GM19324 (cell line): ENCODE measurements around the gene GBF1.
"Not testable (repeated sequence)": the region's sequence is repeated elsewhere in the genome, so short reads cannot be mapped to it uniquely, and the experiment has no call there.

Experiments
- ATAC-seq: cut with Tn5 transposase; IDR thresholded peaks from one replicate; pipeline ENCODE4 v1.9.1; 2021; ENCODE audit warnings: mild to moderate bottlenecking, moderate library complexity; ENCODE audit not compliant: unreplicated experiment, low FRiP score

The GBF1 gene

DNA sequence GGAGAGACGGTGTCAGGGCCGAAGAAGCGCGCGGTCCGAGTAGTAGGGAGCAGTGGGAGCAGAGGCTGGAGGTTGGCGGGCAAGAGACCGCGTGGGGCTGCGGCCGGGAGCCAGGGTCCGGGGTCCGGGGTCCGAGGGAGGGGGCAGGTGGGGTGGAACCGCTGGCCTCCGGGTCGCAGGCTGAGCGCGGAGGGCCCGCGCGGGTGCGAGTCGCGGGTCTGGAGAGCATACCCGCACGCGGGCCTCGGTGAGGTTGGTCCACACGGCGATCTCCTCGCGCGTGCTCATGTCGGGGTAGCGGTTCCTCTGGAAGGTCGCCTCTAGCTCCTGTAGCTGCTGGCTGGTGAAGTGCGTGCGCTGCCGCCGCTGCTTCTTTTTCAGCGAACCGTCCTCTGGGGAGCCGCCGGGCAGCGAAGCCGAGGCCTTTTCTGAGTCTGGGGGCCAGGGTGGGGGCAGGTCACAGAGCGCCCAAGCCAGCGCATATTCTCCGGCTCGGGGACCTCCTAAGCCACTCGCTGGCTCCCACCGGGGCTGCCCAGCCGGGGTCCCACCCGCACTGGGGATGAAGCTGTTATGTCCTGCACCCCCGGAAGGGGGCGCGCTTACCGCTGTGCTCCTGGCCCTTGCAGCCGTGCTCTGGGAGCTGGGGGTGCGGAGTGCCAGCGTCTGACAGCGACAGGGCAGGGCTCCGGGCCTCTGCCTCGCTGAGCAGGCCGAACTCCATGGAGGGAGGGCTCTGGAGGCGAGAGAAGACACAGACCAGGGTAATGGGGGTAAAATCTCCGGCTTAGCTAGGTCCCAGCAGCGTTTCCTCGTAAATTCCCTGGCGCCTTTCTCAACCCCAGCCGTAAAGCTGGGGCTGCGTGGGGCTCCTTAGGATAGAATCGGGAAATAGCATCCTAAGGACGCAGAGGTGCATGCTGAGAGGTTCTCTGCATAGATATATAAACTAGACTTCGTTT is 13.7 kb upstream of the GBF1 start:
- no peak for ATAC-seq

DNA sequence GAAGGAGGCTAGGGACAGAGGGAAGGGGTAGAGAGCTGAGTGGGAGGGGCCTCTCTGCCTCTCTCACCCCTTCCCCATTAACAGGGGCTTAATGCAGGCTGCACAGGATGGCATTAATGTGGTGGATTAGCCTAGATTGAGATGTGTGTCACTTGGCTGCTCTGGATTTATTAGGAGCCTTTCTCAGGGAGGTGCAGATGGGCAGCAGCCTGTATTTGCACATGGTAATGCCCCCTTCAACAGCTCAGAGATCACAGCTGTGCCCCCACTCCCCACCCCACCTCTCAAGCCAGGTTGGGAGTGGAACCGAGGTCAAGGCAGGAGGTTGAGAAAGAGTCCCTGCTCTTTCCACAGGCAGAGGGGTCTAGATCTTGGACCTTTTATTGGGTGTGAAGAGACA is 11.3 kb upstream of the GBF1 start:
- no peak for ATAC-seq

DNA sequence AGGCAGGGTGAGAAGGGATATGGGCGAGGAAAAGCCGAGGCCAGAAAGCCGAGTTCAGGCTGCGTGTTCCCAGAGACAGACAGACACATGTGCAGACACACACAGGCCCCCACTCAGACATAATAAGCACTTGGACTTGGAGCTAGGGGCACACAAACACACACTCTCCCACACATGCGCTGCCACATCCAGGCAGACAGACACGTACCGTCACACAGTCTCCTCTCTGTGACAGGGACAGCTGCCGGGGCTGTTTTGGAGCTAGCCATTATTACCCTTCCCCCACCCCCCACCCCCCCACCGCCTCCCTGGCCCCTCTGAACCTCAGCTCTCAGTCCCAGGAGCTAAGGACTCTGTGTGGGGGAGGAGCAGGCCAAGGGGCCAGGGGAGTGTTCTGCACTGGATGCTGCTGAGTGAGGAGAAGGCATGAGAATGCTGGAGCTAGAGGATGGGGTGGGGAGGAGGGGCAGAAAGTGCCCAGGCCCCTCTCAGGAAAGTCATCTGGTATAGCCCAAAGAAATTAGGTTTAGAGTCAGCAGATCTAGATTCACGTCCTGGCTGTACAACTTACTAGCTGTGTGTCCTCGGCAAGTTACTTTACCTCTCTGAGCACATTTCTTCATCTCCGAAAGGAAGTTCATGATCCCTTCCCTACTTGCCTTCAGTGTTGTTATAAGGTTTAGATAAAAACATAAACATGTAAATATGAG is 10.3 kb upstream of the GBF1 start:
- no peak for ATAC-seq

DNA sequence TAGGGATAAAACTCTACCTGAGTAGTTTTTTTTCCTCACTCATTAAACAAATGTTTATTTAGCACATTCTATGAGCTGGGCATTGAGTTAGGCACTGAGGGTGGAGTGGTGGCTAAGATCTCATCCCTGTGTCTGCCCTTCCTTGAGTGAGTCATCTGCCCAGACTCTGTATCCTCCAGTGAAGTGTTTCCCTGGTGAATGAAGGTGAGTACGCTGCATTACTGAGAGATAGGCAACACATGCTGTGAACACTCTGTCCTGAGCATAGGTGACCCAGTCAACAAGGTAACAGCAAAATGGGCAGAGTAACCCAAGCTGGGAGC is 9.8 kb upstream of the GBF1 start:
- no peak for ATAC-seq

DNA sequence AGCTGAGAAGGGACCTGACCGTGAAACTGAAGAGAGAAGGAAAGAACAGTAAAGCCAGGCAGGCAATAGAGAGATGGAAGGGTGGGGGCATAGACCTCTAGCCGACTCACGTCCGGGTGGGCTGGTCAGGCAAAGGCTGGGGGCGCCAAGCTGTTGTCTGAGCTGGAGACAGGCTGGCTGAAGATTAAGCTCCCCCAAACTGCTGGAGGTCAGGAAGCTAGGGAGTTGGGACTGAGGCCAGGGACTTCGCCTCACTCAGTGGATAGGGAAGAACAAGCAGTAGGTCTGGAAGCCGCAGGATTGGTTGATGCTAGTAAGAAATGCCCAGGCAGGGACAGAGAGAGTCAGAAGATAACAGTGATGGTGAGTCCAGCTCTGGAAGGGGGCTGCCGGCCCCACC is 9.3 kb upstream of the GBF1 start:
- ATAC-seq = no peak

DNA sequence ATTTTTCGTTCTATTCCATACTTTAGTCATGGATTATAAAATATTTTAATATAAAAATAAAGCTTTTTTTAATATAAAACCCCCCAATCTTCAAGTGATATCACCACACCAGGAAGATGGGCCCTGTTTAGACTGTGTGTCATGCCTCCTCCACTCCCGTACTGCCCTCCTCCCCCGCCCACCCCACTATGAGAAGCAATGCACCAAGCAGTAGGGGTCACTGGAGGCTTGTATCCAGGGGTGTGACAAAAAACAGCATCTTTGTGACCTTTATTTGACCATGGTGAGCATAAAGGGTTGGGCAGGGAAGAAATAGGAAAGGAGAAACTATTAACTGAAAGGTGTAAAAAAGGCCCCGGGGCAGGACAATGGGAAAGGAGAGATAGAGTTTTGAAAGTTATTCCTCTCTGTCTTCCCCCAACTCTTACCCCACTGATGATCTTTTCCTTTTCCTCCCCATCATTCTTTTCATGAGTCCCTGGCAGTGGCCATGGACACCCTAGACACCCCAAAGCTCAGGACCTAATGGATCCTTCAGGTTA is 7.5 kb upstream of the GBF1 start:
- ATAC-seq = no peak

DNA sequence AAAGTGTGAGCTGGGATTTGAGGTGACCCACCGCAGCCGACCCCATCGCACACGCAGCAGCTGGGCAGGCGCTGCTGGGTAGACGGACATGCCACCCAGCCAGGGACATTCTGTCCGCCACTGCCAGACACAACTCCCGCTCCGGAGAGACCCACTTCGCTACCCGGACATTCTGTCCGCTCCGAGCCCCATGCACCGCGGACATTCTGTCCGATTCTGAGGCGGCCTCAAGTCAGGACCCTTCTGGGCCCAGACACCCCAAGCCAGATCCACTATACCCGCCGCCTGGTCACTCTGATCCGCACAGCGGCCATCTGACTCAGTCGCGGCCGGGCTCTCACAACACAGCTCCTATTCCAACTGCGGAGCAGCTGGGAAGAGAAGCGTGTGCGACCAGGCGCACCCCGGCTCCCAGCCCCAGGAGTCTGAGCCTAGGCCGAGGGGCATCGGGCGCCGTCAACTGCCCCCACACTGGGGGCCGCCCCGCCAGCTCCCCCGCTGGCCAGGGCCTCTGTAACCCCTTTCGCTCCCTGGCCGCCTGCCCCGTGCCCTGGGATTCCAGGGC is 4.8 kb upstream of the GBF1 start:
- no peak for ATAC-seq

DNA sequence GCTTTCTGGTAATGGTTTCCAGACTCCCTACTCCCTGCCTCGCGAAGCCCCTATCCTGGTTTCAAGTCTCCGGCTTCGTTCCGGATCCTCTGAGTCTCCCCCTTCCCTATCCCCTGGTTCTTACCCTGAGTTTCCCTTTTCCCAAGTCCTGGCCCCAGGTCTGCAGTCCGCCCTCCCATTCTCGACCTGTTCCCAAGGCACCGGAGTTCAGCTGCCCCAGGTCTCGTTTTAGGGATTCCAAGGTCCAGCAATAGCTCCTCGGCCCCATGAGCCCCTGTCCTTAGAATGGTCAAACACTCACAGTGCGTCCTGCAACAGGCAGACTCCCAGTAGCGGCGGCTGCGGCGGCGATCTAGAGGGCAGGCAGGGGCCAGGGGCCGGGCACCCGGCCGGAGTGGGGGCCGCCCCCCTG is 4.3 kb upstream of the GBF1 start:
- no peak for ATAC-seq

DNA sequence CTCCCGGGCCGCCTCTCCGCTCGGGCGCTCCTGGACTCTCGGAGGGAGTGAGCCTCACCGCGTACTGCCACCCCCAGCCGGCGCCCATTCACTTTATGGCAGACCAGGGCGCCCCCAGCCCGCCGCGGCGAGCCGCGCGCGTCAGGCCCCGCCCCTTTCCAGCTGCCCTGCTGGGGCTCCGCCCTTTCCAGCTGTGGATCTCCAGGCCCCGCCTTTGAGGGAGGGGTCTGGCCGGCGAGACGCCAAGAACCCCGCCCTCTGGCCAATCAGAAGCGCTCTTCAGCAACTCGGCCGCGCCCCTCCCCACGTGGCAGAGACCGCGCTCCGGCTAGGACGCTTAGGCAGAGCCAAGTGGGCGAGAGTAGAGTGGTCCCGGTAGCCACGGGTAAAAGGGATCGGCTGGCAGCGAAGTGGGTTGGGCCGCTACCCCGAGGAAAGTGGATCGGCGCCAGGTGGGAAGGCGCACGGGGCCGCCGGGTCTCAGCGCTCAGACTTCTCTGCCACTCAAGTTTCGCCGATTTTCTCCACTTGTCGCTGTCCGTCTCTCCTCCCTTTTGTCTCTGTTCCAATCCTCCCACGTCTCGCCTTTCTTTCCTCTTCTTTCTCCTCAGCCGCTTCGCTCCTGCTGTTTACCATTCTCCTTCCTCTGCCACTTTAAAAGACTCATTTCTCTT is 3.8 kb upstream of the GBF1 start, which contains the start of gene PITX3:
TSS of gene PITX3 (minus strand) at position 69 of the 674 bp plus-strand sequence. CDS start 9,432 bp downstream, outside the sequence.
- peak; percentile 22 for ATAC-seq

DNA sequence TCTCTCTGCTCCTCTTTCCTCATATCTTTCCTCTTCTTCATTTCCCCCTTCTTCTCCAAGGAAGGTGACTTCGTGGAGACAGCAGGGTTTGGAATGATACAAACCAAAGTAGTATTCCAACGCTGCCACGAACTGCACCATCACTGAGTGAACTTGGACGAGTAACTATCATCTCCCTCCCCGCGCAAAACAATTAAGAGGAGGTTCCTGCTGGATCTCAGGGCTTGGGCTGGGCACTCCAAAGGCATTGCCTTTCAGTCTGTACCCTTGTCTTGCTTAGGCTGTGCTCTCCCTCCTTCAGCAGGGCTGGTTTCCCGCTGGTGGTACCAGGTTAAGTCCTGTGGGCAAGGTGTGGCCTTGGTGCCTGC is 3.2 kb upstream of the GBF1 start:
- no peak for ATAC-seq

DNA sequence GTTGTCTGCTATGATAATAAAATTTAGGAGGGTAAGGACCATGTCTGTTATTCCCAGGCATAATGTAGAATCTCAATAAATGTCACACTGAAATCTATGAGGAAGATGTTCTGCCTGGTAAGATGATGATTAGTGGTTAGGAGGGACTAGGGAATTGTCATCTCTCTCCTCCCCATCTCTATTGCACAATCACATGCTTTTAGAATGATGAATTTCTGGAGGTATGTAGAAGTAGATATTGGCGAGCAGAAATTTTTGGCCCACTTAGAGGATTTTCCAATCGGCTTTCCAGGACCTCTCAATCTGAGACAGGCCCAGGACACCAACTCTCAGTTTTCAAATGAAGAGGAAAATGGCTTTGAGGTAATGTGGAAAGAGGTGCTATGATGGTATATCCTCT is 2.0 kb upstream of the GBF1 start:
- no peak for ATAC-seq

DNA sequence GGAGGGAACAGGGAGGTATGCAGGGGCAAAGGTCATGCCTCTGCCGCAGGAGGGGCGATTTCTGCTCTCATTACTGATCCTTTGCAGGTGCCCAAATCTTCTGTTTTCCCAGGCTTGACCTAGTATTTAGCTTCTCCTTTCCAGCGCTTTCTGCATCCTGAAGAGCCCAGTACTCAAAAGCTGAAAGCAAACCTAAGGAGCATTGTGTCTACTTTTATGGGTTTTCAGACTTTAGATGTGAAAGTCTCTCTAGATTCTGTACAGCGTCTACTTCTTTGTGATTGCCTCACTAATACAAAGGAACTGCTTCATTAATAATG is 560 bp downstream of the GBF1 start:
- no peak for ATAC-seq

DNA sequence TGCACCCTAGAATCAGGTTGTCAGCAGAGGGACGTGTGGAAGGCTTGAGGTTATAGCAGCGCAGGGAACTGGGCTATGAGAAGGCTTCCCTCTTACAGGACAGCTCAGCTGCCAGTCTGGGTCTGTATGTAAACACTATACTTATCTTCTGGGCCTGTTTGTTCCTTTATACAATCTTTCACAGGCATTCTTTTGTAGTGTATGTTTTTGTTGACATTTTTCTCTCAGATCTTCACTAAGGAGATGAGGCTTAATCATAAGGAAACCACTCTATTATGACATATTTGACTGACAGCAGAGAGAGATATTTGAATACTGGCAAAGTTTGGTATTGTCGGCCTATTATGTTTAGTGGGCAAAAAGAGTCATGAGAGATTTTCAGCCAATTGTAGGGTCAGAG is 929 bp downstream of the GBF1 start:
- ATAC-seq = no peak

DNA sequence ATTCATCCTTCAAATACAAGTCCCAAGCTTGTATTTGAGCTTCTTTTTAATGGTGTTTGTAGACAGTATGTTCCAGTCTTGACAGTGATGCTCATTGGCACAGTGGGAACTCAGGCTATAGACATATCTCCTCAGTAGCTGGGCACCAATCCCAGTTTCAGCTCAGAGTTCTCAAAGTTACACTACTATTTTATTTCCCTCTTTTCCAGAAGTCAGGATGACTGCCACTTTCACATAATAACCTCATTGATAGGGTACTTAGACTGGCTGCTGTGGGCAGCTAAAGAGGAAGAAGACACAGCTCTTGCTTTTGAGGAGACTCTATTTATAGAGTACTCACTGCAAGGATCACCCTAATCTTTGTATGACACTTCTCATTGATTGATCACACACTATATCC is 2.4 kb downstream of the GBF1 start:
- no peak for ATAC-seq

DNA sequence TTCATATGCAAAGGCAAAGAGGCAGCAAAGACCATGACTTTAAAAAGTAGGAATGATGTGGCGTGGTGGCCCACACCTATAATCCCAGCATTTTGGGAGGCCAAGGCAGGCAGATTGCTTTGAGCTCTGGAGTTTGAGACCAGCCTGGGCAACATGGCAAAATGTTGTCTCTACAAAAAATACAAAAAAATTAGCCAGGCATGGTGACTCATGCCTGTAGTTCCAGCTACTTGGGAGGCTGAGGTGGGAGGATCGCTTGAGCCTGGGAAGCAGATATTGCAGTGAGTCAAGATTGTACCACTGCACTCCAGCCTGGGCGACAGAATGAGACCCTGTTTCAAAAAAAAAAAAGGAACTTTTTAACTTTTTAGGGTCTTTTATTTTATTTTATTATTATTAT is 7.2 kb downstream of the GBF1 start:
- ATAC-seq = not testable (repeated sequence)

DNA sequence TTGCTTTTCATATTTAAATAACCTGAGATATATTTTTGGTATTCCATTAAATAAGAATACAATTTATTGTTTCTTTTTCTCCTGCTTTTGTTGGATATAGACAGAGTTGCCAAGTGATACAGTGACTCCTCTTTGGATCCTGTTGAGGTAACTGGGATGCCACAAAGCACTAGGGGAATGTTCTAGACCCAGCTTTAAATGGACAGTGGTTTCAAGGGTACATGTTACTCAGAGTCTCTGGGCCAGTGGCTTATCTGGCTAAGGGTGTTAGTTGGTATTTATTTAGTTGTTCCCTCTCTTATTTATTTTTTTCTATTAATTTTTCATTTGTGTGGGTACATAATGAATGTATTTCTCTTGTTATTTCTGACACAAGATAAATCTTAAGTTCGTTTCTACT is 9.1 kb downstream of the GBF1 start:
- no peak for ATAC-seq

DNA sequence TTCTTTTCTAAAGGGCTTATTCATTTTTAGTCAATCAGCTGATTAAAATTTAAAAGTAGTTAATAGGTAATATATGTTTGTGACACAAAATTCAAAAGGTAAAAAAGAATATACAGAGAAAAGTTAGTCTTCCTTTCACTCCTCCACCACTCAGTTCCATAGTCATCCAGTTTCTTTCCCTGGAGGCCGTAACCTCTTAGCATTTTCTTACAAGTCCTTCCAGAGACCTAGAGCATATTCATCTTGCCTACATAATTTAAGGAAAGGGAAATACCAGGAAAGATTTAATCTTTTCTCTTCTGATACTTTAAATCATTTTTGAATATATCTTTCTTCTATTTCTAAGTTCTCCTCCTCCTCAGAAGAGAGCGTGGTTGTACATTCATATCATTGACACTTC is 10.1 kb downstream of the GBF1 start:
- no peak for ATAC-seq

DNA sequence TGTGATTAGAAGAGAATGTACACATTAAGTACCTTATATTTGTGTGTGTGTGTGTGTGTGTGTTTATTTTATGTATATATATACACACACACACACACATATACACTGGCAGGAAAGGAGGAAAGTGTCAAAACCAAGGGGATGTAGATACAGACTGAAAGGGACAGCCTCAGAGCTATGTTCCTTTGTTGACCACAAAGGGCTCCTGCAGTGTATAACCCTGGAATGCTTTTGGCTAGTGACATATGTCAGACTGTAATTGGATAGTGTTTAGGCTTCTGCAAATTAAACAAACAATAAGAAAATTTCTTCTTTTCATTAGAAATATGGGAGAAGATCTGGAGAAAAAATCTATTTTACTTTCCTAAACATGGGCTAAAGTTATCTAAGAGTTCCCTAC is 15.9 kb downstream of the GBF1 start:
- no peak for ATAC-seq

DNA sequence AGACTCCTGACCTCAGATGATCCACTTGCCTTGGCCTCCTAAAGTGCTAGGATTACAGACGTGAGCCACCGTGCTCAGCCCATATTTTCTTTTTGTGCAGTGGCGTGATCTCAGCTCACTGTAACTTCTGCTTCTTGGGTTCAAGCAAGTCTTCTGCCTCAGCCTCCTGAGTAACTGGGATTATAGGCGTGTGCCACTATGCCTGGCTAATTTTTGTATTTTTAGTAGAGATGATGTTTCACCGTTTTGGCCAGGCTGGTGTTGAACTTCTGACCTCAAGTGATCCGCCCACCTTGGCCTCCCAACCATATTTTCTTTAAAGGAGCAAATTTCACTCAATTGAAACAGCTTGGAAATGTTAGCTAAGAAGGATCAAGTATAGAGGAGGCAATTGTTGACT is 16.5 kb downstream of the GBF1 start:
- no peak for ATAC-seq

DNA sequence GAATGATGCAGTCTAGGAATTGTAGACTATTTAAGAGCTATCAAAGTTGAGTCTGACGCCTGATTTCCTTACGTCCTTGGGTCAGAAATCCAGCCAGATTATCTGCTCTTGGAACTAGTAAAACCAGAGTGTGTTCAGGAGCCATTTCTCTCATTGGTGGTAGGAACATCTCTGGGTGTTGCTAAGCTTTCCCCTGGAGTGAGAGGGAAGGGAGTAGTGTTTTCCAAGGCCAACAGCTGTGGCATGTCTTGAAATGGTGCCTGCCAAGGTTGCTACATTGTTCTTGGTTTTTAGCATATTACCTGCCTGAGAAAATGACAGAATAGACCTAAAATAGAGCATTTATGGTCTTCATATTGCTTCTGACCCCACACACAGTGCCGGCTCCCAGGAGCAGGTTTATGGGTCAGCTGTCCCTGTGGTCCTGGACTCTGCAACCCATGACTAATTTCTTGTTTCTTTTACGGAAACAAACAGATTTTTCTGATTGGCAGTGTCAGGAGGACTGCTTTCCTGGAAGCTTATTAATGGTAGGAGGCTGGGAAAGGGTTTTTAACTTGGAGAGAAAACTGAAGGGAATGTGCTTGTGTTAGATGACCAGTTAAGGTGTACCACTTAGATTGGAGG is 17.5 kb downstream of the GBF1 start:
- no peak for ATAC-seq

DNA sequence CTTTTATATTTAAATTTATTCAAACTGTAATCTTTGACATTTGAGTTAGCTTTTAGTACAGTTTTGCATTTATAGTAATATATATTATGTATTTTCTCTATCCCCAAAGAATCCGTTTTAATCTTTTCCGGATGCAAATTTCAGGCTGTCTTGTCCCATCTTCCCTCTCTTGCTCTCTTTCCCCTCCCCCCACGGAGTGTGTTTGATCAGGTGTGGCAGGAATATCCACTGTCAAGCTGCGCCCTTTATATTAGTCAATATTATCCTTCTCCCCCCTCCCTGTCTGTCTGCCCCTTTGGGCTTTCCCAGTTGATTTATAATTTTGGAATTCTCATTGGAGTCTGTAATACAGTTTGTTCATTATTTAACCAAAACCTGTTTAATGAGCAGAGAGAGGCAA is 19.0 kb downstream of the GBF1 start:
- no peak for ATAC-seq
